Measurements from ENCODE around the gene GAGE13. TPM values are rescaled to one million over a fixed set of nuclear protein-coding genes. Genes with fewer than 3 reads are reported as not detected.

The GAGE13 gene
- total and polyA plus RNA-seq, 9 of the 15 experiments (the other 6 are each of a cell fraction or from before 2014, with no cell fraction given): 31.6 to 506 (median 154) TPM

DNA sequence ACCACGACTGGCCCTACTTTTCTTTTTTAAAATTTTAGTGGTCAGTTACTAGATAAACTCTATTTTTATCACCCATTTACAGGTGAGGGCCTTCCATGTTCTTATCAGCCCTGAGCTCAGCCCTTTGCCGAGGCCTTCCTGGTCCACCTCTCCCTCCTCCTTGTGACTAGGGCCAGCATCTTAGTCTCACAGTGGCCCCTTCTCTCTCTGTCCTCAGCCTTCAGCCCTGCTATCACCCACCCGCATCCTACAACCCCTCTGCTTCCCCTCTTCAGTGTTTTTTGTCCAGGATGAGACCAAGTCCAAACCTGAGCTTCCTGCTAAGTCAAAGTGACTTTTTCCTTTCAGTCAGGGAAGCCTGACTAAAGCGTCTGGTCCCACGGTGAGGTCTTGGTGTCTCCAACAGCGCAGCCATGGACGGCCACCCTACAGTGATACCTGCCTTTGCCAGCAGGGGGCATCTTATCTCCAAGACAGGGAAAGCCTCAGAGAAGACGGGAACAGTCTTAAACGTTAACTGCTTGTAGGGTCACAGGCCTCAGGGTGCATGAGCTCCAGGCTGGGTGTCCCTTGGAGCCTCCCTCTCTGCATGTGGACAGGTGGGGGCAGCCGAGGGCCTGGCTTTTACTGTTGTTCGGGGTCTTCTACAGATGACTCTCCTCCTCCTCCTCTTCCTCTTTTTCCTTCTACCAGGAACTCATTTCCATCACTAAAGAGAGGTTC is 39.6 kb upstream of the GAGE13 start (continued):
- TF ChIP-seq, protein P1, sequence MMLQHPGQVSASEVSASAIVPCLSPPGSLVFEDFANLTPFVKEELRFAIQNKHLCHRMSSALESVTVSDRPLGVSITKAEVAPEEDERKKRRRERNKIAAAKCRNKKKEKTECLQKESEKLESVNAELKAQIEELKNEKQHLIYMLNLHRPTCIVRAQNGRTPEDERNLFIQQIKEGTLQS (IDR thresholded peaks at IDR 0.05): no peak
- TF ChIP-seq, protein P1 (CRISPR knock-in tag; conservative IDR thresholded peaks at IDR 0.05): no peak
- no peak for TF ChIP-seq NELFE (IDR thresholded peaks at IDR 0.05; ENCODE audit: insufficient read depth, insufficient read length)
- TF ChIP-seq EWSR1 (IDR thresholded peaks at IDR 0.05; ENCODE audit: borderline replicate concordance, low read depth, partially characterized antibody): no peak
- no peak for TF ChIP-seq LARP7 (IDR thresholded peaks at IDR 0.05)
- no peak for TF ChIP-seq RHOXF2B (CRISPR knock-in tag; conservative IDR thresholded peaks at IDR 0.05)
- no peak for TF ChIP-seq NUFIP1 (IDR thresholded peaks at IDR 0.05; ENCODE audit: partially characterized antibody)
- no peak for TF ChIP-seq ZNF586 (CRISPR knock-in tag; conservative IDR thresholded peaks at IDR 0.05)
- TF ChIP-seq ZNF224 (CRISPR knock-in tag; IDR thresholded peaks at IDR 0.05): no peak
- TF ChIP-seq, protein P2, sequence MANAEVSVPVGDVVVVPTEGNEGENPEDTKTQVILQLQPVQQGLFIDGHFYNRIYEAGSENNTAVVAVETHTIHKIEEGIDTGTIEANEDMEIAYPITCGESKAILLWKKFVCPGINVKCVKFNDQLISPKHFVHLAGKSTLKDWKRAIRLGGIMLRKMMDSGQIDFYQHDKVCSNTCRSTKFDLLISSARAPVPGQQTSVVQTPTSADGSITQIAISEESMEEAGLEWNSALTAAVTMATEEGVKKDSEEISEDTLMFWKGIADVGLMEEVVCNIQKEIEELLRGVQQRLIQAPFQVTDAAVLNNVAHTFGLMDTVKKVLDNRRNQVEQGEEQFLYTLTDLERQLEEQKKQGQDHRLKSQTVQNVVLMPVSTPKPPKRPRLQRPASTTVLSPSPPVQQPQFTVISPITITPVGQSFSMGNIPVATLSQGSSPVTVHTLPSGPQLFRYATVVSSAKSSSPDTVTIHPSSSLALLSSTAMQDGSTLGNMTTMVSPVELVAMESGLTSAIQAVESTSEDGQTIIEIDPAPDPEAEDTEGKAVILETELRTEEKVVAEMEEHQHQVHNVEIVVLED (CRISPR knock-in tag; IDR thresholded peaks at IDR 0.05): no peak
- no peak for TF ChIP-seq ZNF77 (CRISPR knock-in tag; IDR thresholded peaks at IDR 0.05)
- TF ChIP-seq DNMT1 (IDR thresholded peaks at IDR 0.05): no peak
- no peak for TF ChIP-seq SMARCA5 (IDR thresholded peaks at IDR 0.05)
- TF ChIP-seq, protein P3, sequence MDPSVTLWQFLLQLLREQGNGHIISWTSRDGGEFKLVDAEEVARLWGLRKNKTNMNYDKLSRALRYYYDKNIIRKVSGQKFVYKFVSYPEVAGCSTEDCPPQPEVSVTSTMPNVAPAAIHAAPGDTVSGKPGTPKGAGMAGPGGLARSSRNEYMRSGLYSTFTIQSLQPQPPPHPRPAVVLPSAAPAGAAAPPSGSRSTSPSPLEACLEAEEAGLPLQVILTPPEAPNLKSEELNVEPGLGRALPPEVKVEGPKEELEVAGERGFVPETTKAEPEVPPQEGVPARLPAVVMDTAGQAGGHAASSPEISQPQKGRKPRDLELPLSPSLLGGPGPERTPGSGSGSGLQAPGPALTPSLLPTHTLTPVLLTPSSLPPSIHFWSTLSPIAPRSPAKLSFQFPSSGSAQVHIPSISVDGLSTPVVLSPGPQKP (CRISPR knock-in tag; IDR thresholded peaks at IDR 0.05): no peak
- no peak for TF ChIP-seq KDM5B (IDR thresholded peaks at IDR 0.05; ENCODE audit: insufficient replicate concordance, low read depth, low read length)
- TF ChIP-seq CTBP1 (IDR thresholded peaks at IDR 0.05; ENCODE audit: borderline replicate concordance): peak; percentile 70; the same call in 1 of the 2 replicates
- no peak for TF ChIP-seq JUN (IDR thresholded peaks at IDR 0.05; ENCODE audit: borderline replicate concordance, low read depth, low read length)
- TF ChIP-seq JUN (CRISPR knock-in tag; IDR thresholded peaks at IDR 0.05; ENCODE audit: borderline replicate concordance): no peak
- TF ChIP-seq ZNF589 (CRISPR knock-in tag; IDR thresholded peaks at IDR 0.05; ENCODE audit: low read depth): no peak
- no peak for TF ChIP-seq ELF4 (CRISPR knock-in tag; IDR thresholded peaks at IDR 0.05)
- TF ChIP-seq RBM22 (IDR thresholded peaks at IDR 0.05; ENCODE audit: low read depth, low read length, poor library complexity, severe bottlenecking): no peak
- TF ChIP-seq, protein P4, sequence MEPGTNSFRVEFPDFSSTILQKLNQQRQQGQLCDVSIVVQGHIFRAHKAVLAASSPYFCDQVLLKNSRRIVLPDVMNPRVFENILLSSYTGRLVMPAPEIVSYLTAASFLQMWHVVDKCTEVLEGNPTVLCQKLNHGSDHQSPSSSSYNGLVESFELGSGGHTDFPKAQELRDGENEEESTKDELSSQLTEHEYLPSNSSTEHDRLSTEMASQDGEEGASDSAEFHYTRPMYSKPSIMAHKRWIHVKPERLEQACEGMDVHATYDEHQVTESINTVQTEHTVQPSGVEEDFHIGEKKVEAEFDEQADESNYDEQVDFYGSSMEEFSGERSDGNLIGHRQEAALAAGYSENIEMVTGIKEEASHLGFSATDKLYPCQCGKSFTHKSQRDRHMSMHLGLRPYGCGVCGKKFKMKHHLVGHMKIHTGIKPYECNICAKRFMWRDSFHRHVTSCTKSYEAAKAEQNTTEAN (CRISPR knock-in tag; IDR thresholded peaks at IDR 0.05): no peak
- no peak for TF ChIP-seq ZBED1 (IDR thresholded peaks at IDR 0.05)
- TF ChIP-seq ZNF695 (CRISPR knock-in tag; IDR thresholded peaks at IDR 0.05): no peak
- peak; percentile 71 for TF ChIP-seq SMC3 (conservative IDR thresholded peaks at IDR 0.05; ENCODE audit: insufficient read depth, low read depth, low read length)
- no peak for TF ChIP-seq ZNF324 (CRISPR knock-in tag; IDR thresholded peaks at IDR 0.05)
- TF ChIP-seq ZNF184 (CRISPR knock-in tag; IDR thresholded peaks at IDR 0.05): no peak

All from K562 (cell line).